GM12878 (cell line): ENCODE results near the gene ZDHHC14.

Source experiments
- DPF2 ChIP-seq: fragments of 450-650 bp; IDR thresholded peaks from 2 replicates; pipeline ENCODE4 v1.6.1; 2017; ENCODE audit warnings: mild to moderate bottlenecking
- PAX8 ChIP-seq: fragments of 450-650 bp; IDR thresholded peaks from 2 replicates; pipeline ENCODE4 v1.6.1; 2017; ENCODE audit warnings: mild to moderate bottlenecking, moderate library complexity
- RAD21 ChIP-seq: IDR thresholded peaks from 2 replicates; pipeline ENCODE4 v1.6.1; 2011; ENCODE audit warnings: mild to moderate bottlenecking, low read depth, low read length, moderate library complexity; ENCODE audit not compliant: insufficient read depth
- ZNF274 ChIP-seq: IDR thresholded peaks from one replicate; pipeline ENCODE4 v1.8.0; 2011; ENCODE audit not compliant: insufficient read length, insufficient read depth
- TF ChIP-seq, protein P1 (sequence below), 3 experiments: IDR thresholded peaks in 2 of 3; conservative IDR thresholded peaks in 1 of 3; 2 replicates each; pipeline ENCODE4 v1.5.1; 2011; ENCODE audit warnings: low read depth in 3 of 3, low read length in 3 of 3, mild to moderate bottlenecking in 3 of 3, control low read depth in 2 of 3, moderate library complexity in 2 of 3, inconsistent platforms in 1 of 3, mixed read lengths in 1 of 3; ENCODE audit not compliant: control insufficient read depth in 2 of 3, insufficient read depth in 1 of 3; ENCODE audit errors: extremely low read depth in 1 of 3

DNA sequence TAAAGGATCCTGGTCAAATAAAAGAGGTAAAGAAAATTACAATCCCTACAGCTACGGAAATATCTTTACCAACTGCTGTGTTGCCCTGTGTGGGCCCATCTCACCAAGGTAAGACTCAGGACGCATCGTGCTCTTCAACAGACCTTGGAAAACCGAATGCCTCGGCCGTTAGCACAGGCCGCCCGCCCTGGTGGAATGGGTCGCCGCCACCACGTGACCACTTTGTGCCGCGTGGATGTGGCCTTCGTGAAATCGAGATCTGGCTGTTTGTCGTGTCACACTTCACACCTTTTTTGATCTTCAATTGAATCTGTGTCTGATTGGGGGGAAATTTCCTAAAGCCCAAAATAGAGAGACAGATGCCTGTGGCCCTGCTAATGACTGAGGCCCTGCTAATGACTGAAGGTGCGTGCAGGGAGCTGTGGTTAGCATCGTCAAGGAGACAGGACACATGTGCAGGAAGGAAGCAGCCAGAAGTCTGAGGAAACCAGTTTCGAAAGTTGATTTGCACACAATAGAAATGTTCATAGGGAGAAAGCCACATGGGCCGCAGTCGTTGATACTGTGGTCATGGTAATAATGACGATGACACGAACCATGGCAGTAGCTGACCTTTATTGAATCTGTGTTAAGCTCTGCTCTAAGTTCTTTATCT lies 266.4 kb downstream of the ZDHHC14 start:
- TF ChIP-seq, protein P1, sequence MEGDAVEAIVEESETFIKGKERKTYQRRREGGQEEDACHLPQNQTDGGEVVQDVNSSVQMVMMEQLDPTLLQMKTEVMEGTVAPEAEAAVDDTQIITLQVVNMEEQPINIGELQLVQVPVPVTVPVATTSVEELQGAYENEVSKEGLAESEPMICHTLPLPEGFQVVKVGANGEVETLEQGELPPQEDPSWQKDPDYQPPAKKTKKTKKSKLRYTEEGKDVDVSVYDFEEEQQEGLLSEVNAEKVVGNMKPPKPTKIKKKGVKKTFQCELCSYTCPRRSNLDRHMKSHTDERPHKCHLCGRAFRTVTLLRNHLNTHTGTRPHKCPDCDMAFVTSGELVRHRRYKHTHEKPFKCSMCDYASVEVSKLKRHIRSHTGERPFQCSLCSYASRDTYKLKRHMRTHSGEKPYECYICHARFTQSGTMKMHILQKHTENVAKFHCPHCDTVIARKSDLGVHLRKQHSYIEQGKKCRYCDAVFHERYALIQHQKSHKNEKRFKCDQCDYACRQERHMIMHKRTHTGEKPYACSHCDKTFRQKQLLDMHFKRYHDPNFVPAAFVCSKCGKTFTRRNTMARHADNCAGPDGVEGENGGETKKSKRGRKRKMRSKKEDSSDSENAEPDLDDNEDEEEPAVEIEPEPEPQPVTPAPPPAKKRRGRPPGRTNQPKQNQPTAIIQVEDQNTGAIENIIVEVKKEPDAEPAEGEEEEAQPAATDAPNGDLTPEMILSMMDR (IDR thresholded peaks at IDR 0.05 in 2 of 3, conservative IDR thresholded peaks at IDR 0.05 in 1 of 3; ENCODE audit: control insufficient read depth in 2 of 3, extremely low read depth in 1 of 3, insufficient read depth in 1 of 3, low read depth in 3 of 3, low read length in 3 of 3), result no peak
- TF ChIP-seq ZNF274, result no peak
- no peak for TF ChIP-seq RAD21
- no peak for TF ChIP-seq DPF2
- no peak for TF ChIP-seq PAX8
